LNCAP (cell line): ENCODE measurements around the gene C11orf98.

Experiments used
- TF ChIP-seq, protein P1 (sequence below): fragments of 450-650 bp; IDR thresholded peaks from 2 replicates; pipeline ENCODE4 v1.5.1; 2017; ENCODE audit warnings: mild to moderate bottlenecking

Gene C11orf98

GRCh38 chr11:62665075-62665598 is at the start of gene C11orf98, which contains the start of gene CSKMT:
TSS of gene C11orf98 (minus strand) at chr11:62665210. CDS start at chr11:62665169, 41 bp downstream.
TSS of gene CSKMT (plus strand) at chr11:62665312. CDS start at chr11:62665880, 568 bp downstream.
- TF ChIP-seq, protein P1, sequence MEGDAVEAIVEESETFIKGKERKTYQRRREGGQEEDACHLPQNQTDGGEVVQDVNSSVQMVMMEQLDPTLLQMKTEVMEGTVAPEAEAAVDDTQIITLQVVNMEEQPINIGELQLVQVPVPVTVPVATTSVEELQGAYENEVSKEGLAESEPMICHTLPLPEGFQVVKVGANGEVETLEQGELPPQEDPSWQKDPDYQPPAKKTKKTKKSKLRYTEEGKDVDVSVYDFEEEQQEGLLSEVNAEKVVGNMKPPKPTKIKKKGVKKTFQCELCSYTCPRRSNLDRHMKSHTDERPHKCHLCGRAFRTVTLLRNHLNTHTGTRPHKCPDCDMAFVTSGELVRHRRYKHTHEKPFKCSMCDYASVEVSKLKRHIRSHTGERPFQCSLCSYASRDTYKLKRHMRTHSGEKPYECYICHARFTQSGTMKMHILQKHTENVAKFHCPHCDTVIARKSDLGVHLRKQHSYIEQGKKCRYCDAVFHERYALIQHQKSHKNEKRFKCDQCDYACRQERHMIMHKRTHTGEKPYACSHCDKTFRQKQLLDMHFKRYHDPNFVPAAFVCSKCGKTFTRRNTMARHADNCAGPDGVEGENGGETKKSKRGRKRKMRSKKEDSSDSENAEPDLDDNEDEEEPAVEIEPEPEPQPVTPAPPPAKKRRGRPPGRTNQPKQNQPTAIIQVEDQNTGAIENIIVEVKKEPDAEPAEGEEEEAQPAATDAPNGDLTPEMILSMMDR, result no peak

GRCh38 chr11:62713343-62713742 is 48.3 kb upstream of the C11orf98 start:
- TF ChIP-seq, protein P1, result no peak

DNA sequence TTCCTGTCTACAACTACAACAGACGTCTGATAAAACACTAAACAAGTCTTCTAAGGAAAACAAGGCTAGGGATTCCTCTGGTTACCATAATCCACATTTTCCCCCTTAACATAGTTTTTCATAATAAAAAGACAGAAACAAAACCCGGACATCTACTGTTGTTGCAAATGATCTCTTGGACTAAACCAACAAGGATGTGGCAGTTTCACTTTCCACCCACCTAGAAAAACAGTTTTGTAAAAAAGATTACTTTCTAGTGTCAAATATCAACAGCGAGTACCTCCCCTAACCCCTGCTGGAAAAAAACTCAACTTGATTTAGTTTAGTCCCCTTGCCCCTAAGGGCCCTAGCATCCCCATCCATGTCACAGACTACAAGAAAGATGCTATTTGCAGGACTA is 47.9 kb upstream of the C11orf98 start:
- TF ChIP-seq, protein P1, result no peak

DNA sequence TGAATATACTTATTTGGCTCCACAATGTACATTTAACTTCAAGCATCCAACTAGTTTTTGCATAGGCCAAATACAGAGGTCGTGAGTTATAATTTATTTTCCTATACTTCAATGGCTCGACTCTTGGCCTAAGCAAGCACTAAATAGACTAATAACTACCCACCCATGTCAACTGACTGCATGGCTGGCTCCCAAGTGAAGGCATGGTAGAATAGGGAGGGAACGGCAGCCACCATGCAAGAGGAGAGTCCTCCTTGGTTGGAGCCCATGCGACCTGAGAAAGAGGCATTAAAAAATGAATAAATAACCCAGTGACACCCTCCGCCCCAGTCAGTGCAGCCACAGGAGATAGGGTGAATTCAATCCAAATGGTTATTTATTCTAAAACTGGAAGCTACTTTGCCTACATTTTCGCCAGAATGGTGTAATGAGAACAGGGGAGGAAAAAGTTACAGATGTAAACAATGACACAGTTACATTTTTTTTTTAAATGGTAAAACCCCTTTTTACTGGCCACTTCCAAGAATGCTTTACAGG is 47.3 kb upstream of the C11orf98 start:
- TF ChIP-seq, protein P1, result no peak

DNA sequence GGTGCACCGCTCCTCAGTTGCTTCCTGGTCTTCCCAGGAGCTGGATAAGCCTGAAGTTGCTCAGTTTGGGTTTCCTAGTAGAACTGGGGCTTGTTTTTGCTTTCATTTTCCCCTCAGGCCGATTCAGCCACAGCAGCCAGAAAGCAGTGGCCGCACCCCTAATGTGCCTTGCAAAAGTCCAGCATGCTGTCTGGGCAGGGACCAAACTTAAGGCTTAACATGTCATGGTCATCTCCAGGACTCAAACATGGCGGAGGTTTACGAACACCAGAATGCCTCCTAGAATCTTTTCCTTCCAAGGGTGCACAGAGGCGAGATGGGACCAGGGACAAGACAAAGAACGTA is 45.0 kb upstream of the C11orf98 start:
- TF ChIP-seq, protein P1, result no peak

- TF ChIP-seq, protein P1, result no peak
These were observed 44.4 kb upstream of the C11orf98 start for GRCh38 chr11:62709247-62710000.

- TF ChIP-seq, protein P1, result no peak
These were observed 43.8 kb upstream of the C11orf98 start for GRCh38 chr11:62708793-62709192.
